Pancreas (tissue), 10 donors: Measurements from ENCODE around the gene ARID3A. TPM values are rescaled to one million over a fixed set of nuclear protein-coding genes. Genes with fewer than 3 reads are reported as not detected.

ENCODE experiments used
- ATAC-seq, 4 donors: fragments of 200-7000 bp; cut with Tn5 transposase; one replicate each; pipeline versions ENCODE4 v1.8.0 to v1.9.1; 2020; ENCODE audit warnings: mild to moderate bottlenecking in 4 of 4, moderate library complexity in 4 of 4
- DNase-seq, 6 donors: peaks; one replicate each; pipeline ENCODE4 v3.0.0-alpha.2; 2020
- FAIRE-seq: peaks from 2 replicates; lab custom pipeline; 2012; peaks lifted over from hg19 to GRCh38; lab: Jason Lieb, UNC
- H3K27ac ChIP-seq, 4 donors: fragments of 200-600 bp; sonication (generic); 1 replicate in 3 of 4; 2 replicates in 1 of 4; pipeline versions ENCODE4 v1.5.0 to v1.8.0; 2020
- H3K27me3 ChIP-seq, 4 donors: fragments of 200-600 bp; one replicate each; pipeline ENCODE4 v1.8.0; 2021
- H3K36me3 ChIP-seq, 3 donors: fragments of 200-600 bp; sonication (generic) in 1 of 3; one replicate each; pipeline versions ENCODE4 v1.5.0 to v1.8.0; 2020 to 2021
- H3K4me1 ChIP-seq, 3 donors: fragments of 200-600 bp; one replicate each; pipeline ENCODE4 v1.8.0; 2021
- H3K4me3 ChIP-seq, 4 donors: fragments of 200-600 bp; sonication (generic) in 2 of 4; one replicate each; pipeline versions ENCODE4 v1.5.0 to v1.8.0; 2020 to 2021
- H3K9me3 ChIP-seq, 4 donors: fragments of 200-600 bp; one replicate each; pipeline ENCODE4 v1.8.0; 2021
- WGBS, 2 donors: extraction: QIAGEN DNeasy Blood & Tissue Kit; methylation state at CpG; one replicate each; pipeline ENCODE4 v1.1.7; 2013; 5-methylcytosine and 5-hydroxymethylcytosine counted together
- intact Hi-C, 3 donors: fragments of 100-400 bp; cut with DNase I; formaldehyde crosslinking; loops; one replicate each; pipeline versions ENCODE4 v1.11.1 to v1.14.2; 2022
- polyA plus RNA-seq, 2 donors: library from polyadenylated mRNA; stranded (reverse); fragments of 200-250 nt; gene quantifications; one replicate each; pipeline ENCODE4 v1.2.3, GENCODE V29; 2013
- total RNA-seq, 6 donors: library from RNA; stranded (reverse); fragmentation: NEBNext Ultra II Directional in 4 of 6; extraction: Animal tissue kit (Norgen Biotek cat#: 25700) in 4 of 6; gene quantifications; one replicate each; pipeline versions ENCODE4 v1.2.1 to v1.2.4, GENCODE V29; 2021 to 2023
- TF ChIP-seq, protein P1 (sequence below), 4 donors: fragments of 200-600 bp; sonication (generic) in 3 of 4; IDR thresholded peaks; one replicate each; pipeline versions ENCODE4 v1.5.0 to v1.8.0; 2021; ENCODE audit warnings: antibody characterized with exemption in 4 of 4
- donor health status: healthy with polysubstance abuse.
- donor health status: DM: no; HTN: no; CAD: no; lungs with moderate emphysema.
- donor health status: DM: no; HTN: no; CAD: no.
- donor health status: control.
- donor health status: control.
- donor health status: Bipolar disorder and iron deficiency.
- donor health status: DM: yes; HTN: yes; CAD: no.
- donor health status: DM: no; HTN: no; CAD: no.
- donor health status: DM: no; HTN: no; CAD: no.
- donor health status: DM: yes; HTN: yes; CAD: no.

ARID3A gene
- total and polyA plus RNA-seq, 8 donors: 4.6 to 8.5 (median 7.1) TPM

DNA sequence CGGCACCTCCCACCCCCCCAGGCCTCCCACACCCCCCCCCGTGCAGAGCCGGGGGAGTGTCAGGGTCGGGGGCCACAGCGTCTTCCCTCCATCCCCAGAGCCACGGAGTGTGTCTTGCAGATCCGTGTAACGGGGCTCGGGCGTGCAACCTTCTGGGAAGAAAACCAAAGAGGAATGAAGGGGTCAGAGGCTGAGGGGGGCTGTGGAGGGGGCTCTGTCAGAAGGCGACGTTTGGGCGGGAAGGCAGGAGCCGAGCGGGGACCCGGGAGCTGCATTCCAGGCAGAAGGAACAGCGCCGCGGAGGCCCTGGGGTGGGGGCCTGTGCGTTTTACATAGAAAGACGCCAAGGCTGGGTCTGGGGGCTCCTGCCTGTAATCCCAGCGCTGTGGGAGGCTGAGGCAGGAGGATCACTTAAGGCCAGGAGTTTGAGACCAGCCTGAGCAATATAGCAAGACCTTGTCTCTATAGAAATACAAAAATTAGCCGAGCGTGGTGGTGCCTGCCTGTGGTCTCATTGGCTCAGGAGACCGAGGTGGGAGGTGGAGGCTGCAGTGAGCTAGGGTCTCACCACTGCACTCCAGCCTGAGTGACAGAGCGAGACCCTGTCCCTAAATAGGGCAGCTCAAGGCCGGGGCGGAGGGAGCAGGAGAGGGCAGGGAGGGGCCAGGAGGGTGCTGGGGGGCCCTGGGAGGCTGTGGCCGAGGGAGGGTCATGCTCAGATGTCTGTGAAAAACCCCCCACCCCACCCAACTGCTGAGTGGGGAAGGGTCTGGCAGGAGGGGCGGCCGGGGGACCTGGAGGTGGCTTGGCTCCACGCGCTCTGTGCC, 27.8 kb downstream of the ARID3A start:
- 62 to 65% methylated on average over 33 of the region's 33 CpGs for WGBS, 2 donors
- FAIRE-seq: no peak
- ATAC-seq: no peak
- Histone ChIP-seq H3K27me3 (no peaks in the 10 kb centered on the region), H3K27ac (peak overlapping the region in 2 of 4 donors; percentile 61 to 76), H3K9me3 (no peaks in the 10 kb centered on the region), H3K36me3 (no peaks in the 10 kb centered on the region), H3K4me3 (peak overlapping the region in 1 of 4 donors; percentile 17), H3K4me1 (peaks cover 8 to 9% (median 9%) of the 10 kb centered on the region in 3 donors)
- TF ChIP-seq, protein P1, sequence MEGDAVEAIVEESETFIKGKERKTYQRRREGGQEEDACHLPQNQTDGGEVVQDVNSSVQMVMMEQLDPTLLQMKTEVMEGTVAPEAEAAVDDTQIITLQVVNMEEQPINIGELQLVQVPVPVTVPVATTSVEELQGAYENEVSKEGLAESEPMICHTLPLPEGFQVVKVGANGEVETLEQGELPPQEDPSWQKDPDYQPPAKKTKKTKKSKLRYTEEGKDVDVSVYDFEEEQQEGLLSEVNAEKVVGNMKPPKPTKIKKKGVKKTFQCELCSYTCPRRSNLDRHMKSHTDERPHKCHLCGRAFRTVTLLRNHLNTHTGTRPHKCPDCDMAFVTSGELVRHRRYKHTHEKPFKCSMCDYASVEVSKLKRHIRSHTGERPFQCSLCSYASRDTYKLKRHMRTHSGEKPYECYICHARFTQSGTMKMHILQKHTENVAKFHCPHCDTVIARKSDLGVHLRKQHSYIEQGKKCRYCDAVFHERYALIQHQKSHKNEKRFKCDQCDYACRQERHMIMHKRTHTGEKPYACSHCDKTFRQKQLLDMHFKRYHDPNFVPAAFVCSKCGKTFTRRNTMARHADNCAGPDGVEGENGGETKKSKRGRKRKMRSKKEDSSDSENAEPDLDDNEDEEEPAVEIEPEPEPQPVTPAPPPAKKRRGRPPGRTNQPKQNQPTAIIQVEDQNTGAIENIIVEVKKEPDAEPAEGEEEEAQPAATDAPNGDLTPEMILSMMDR (IDR thresholded peaks at IDR 0.05): no peak
- intact Hi-C loops: no loop called here
- peak in 2 of 6 donors; percentile 30 to 61 for DNase-seq

DNA sequence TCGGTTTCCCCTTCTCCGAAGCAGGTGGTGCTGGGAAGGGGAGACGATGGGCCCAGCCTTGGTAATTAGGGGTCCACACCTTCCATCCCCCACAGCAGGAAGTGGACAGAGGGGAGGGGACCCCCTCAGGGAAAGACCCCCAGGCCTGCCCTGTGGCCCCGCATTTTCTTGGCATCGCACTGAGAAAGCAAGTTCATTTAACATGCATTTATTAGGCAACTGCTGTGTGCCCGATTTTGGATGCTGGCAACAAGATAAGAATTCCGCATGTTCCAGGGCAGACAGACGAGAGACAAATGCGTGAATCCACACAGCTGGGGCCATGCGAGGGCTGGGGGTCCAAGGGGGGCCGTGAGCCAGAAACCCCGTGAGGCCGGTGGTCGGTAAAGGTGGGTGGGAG, 28.4 kb downstream of the ARID3A start:
- FAIRE-seq (no peak), DNase-seq (no peak), ATAC-seq (no peak)
- H3K4me3 ChIP-seq: no peak overlapping the region
- H3K27me3 ChIP-seq: no peaks in the 10 kb centered on the region
- TF ChIP-seq, protein P1 (IDR thresholded peaks at IDR 0.05): no peak
- H3K36me3 ChIP-seq: no peaks in the 10 kb centered on the region
- WGBS, 2 donors: 63 to 71% methylated on average over 14 of the region's 14 CpGs
- H3K4me1 ChIP-seq: peaks cover 8 to 9% (median 9%) of the 10 kb centered on the region in 3 donors
- intact Hi-C loops: no loop called here
- no peak overlapping the region for H3K27ac ChIP-seq
- H3K9me3 ChIP-seq: no peaks in the 10 kb centered on the region

DNA sequence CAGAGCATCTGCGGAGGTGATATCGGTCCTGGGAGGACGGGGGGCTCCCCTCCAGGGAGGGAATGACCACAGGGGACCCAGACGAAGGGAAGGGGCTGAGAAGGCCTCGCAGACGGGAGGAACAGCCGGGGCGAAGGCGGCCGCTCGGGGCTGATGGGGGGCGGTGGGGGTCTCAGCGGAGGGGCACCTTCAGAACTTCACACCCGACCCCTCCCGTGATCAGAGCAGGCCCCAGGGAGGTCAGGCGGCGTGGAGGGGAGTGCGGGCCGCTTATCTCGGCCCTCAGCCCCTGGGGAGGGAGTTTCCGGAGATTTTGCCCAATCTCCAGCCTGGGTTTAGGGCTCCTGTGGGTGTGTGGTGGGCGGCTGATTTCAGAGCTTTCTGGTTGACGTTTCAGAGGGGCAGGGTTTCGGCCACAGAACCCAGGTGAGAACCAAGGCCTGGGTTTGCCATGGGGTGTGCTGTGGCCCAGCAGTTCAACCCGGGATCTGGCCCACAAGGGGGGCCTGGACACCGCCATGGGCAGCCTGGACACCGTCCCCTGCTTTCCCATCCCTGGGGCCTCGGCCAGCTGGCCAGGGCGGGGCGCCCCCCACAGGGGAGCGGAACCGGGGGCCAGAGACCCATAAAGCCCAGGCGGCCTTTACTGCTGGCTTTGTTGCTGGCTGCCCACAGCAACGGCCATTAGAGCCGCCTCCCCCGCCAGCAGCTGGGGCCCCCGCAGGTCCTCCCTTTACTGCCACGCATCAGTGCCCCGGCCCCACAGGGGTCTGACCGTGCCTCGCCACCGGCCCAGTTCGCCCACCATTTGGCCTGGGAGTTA, 29.0 kb downstream of the ARID3A start:
- peak overlapping the region in 2 of 4 donors; percentile 8 to 22 for H3K27ac ChIP-seq
- intact Hi-C loops: no loop called here
- no peaks in the 10 kb centered on the region for H3K9me3 ChIP-seq
- WGBS, 2 donors: 84 to 87% methylated on average over 42 to 43 of the region's 43 CpGs
- no peak overlapping the region for H3K4me3 ChIP-seq
- TF ChIP-seq, protein P1 (IDR thresholded peaks at IDR 0.05): no peak
- H3K36me3 ChIP-seq: no peaks in the 10 kb centered on the region
- H3K27me3 ChIP-seq: no peaks in the 10 kb centered on the region
- H3K4me1 ChIP-seq: peaks cover 8 to 9% (median 9%) of the 10 kb centered on the region in 3 donors
- ATAC-seq (no peak), DNase-seq (peak in 2 of 6 donors; percentile 34 to 72), FAIRE-seq (no peak)

DNA sequence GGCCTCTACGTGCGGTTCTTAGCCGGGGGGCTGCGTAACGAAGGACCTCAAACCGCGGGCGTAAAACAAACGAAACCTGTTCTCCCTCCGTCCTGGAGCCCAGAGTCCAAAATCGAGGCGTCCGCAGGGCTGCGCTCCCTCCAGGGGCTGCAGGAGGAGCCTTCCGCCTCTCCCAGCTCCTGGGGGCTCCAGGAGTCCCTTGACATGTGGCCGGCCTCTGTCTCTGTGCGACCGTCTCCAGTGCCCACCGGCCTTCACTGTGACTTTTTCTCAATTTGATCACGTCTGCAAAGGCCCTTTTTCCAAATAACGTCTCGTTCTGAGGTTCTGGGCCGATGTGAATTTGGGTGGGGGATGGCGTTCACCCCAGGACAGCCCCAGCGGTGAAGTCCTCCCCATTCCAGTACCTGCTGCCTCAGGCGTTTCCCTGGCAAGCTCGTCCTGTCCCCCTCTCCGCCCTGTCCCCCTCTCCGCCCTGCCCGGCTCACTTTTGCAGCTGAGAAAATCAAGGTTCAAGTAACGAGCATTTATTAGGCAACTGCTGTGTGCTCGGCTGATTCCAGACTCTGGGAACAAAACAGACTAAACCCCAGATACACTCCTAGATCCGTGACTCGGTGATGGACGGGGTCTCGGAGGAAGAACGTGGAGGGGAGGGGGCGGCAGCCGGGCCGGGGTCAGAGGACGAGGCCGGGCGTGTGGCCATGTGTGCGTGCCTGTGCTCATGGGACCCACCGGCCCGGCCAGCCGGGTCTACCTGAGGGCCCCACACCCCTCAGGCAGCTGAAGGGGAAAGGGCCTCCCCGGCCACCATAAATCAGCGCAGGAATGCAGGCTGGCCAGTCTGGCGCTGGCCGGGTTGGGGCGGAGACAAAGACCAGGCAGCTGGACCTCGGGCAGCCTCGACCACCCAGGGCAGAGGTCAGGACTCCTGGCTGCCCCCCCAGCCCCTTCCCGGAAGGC, 30.2 kb downstream of the ARID3A start:
- Histone ChIP-seq H3K4me1 (peaks cover 8 to 9% (median 9%) of the 10 kb centered on the region in 3 donors), H3K4me3 (peak overlapping the region in 1 of 4 donors; percentile 13), H3K27me3 (no peaks in the 10 kb centered on the region), H3K36me3 (no peaks in the 10 kb centered on the region), H3K27ac (peak overlapping the region; percentile 59 to 83 (median 78)), H3K9me3 (no peaks in the 10 kb centered on the region)
- ATAC-seq (peak; percentile 10 to 67 (median 64)), DNase-seq (peak in 3 of 6 donors; percentile 60 to 82 (median 69)), FAIRE-seq (no peak)
- TF ChIP-seq, protein P1 (IDR thresholded peaks at IDR 0.05): no peak
- WGBS, 2 donors: 75 to 78% methylated on average over 52 to 55 of the region's 55 CpGs
- intact Hi-C loops: no loop called here
